GM18508 (cell line): ENCODE measurements around the gene GPR31.
"Not testable (repeated sequence)": the region's sequence is repeated elsewhere in the genome, so short reads cannot be mapped to it uniquely, and the experiment has no call there.

Experiments used
- ATAC-seq: cut with Tn5 transposase; IDR thresholded peaks from one replicate; pipeline ENCODE4 v1.9.1; 2021; ENCODE audit warnings: moderate number of reproducible peaks; ENCODE audit not compliant: insufficient read depth, unreplicated experiment

The GPR31 gene

GRCh38 chr6:167168296-167168695 is 10.5 kb upstream of the GPR31 start:
- not testable (repeated sequence) for ATAC-seq

- not testable (repeated sequence) for ATAC-seq
Measured at GRCh38 chr6:167167699-167168098, 9.9 kb upstream of the GPR31 start.

- no peak for ATAC-seq
Measured at GRCh38 chr6:167165858-167166471, 8.2 kb upstream of the GPR31 start.

- no peak for ATAC-seq
Measured at GRCh38 chr6:167164261-167164660, 6.5 kb upstream of the GPR31 start.

GRCh38 chr6:167163476-167164011 is 5.8 kb upstream of the GPR31 start:
- no peak for ATAC-seq

GRCh38 chr6:167162591-167162990 is 4.8 kb upstream of the GPR31 start:
- no peak for ATAC-seq

GRCh38 chr6:167161851-167162467 is 4.2 kb upstream of the GPR31 start:
- ATAC-seq: no peak

GRCh38 chr6:167157414-167157813 is 366 bp downstream of the GPR31 start:
- ATAC-seq: no peak

- ATAC-seq: no peak
Measured at GRCh38 chr6:167154895-167155294, 2.9 kb downstream of the GPR31 start.

GRCh38 chr6:167154291-167154690 is 3.5 kb downstream of the GPR31 start:
- ATAC-seq: no peak

GRCh38 chr6:167153521-167153959 is 4.2 kb downstream of the GPR31 start:
- ATAC-seq: peak; percentile 42

GRCh38 chr6:167152862-167153261 is 4.9 kb downstream of the GPR31 start:
- ATAC-seq: peak; percentile 37

GRCh38 chr6:167151648-167152047 is 6.1 kb downstream of the GPR31 start:
- ATAC-seq: no peak

GRCh38 chr6:167150941-167151549 is 6.7 kb downstream of the GPR31 start:
- ATAC-seq: peak; percentile 35

GRCh38 chr6:167148997-167149396 is 8.8 kb downstream of the GPR31 start:
- ATAC-seq: no peak

GRCh38 chr6:167148021-167148420 is 9.8 kb downstream of the GPR31 start:
- no peak for ATAC-seq

- ATAC-seq: no peak
Measured at GRCh38 chr6:167146977-167147376, 10.8 kb downstream of the GPR31 start.

GRCh38 chr6:167146135-167146534 is 11.6 kb downstream of the GPR31 start:
- ATAC-seq: no peak

- no peak for ATAC-seq
Measured at GRCh38 chr6:167145461-167145860, 12.3 kb downstream of the GPR31 start.

GRCh38 chr6:167143041-167143440 is 14.7 kb downstream of the GPR31 start:
- no peak for ATAC-seq

GRCh38 chr6:167142433-167142761 is 15.4 kb downstream of the GPR31 start:
- no peak for ATAC-seq
